OCI-LY7 (cell line): ENCODE results near the gene TMEM208. TPM values are rescaled to one million over a fixed set of nuclear protein-coding genes. Genes with fewer than 3 reads are reported as not detected.

Experiments
- BruUV-seq: library from RNA; stranded (reverse); fragments of 400-500 nt; replicated peaks from 2 replicates; lab custom pipeline; 2021; lab: Mats Ljungman, UMichigan
- CTCF ChIA-PET: fragments of 300-600 bp; sonication (Branson Sonifier 250); formaldehyde crosslinking; loops from one replicate; lab custom pipeline; 2022; ENCODE audit warnings: antibody characterized with exemption; ENCODE audit not compliant: unreplicated experiment; lab: Charles Lee
- POLR2A ChIA-PET: fragments of 300-600 bp; sonication (Branson Sonifier 250); formaldehyde crosslinking; loops from one replicate; lab custom pipeline; 2022; ENCODE audit warnings: antibody characterized with exemption; lab: Charles Lee
- DNase-seq: peaks from one replicate; pipeline ENCODE4 v3.0.0-alpha.2; 2015; ENCODE audit warnings: low spot score
- H2AFZ ChIP-seq: fragments of 200-600 bp; sonication (generic), shearing (Covaris generic); 2 replicates; pipeline ENCODE4 v1.6.1; 2014; ENCODE audit warnings: mild to moderate bottlenecking, antibody characterized with exemption, low read length, moderate library complexity
- H3K27ac ChIP-seq: fragments of 200-600 bp; sonication (generic); 2 replicates; pipeline ENCODE4 v1.5.1; 2014; ENCODE audit warnings: mixed run types, low read depth, mild to moderate bottlenecking, moderate library complexity, low read length, inconsistent platforms; ENCODE audit not compliant: poor library complexity, severe bottlenecking
- H3K36me3 ChIP-seq: fragments of 200-600 bp; sonication (generic); 2 replicates; pipeline ENCODE4 v1.6.1; 2014; ENCODE audit warnings: mild to moderate bottlenecking, antibody characterized with exemption, low read length, moderate library complexity, mixed read lengths; ENCODE audit not compliant: insufficient read depth
- H3K4me1 ChIP-seq: fragments of 200-600 bp; sonication (generic); 2 replicates; pipeline ENCODE4 v1.5.1; 2014; ENCODE audit warnings: mild to moderate bottlenecking, low read length; ENCODE audit not compliant: insufficient read depth, poor library complexity, severe bottlenecking
- H3K4me2 ChIP-seq: fragments of 200-600 bp; sonication (generic); 2 replicates; pipeline ENCODE4 v1.6.1; 2014; ENCODE audit warnings: mild to moderate bottlenecking, low read length
- H3K4me3 ChIP-seq: fragments of 200-600 bp; sonication (generic); 2 replicates; pipeline ENCODE4 v1.5.1; 2014; ENCODE audit warnings: mild to moderate bottlenecking, low read depth, low read length; ENCODE audit not compliant: poor library complexity, severe bottlenecking
- H3K79me2 ChIP-seq: fragments of 200-600 bp; sonication (generic); 2 replicates; pipeline ENCODE4 v1.6.1; 2016; ENCODE audit warnings: low read depth, mild to moderate bottlenecking, low read length, moderate library complexity, mixed read lengths; ENCODE audit not compliant: insufficient read depth
- H3K9me2 ChIP-seq: fragments of 200-600 bp; sonication (generic); 2 replicates; pipeline ENCODE4 v1.6.1; 2016; ENCODE audit warnings: mild to moderate bottlenecking, low read length, mixed read lengths; ENCODE audit not compliant: insufficient read depth
- H3K9me3 ChIP-seq: fragments of 200-600 bp; sonication (generic); 2 replicates; pipeline ENCODE4 v1.6.1; 2014; ENCODE audit warnings: mild to moderate bottlenecking, mixed run types, low read length, mixed read lengths
- H4K20me1 ChIP-seq: fragments of 200-600 bp; sonication (generic); 2 replicates; pipeline ENCODE4 v1.6.1; 2014; ENCODE audit warnings: mild to moderate bottlenecking, antibody characterized with exemption, low read length, moderate library complexity, mixed read lengths; ENCODE audit not compliant: insufficient read depth
- EZH2phosphoT487 ChIP-seq: fragments of 200-600 bp; sonication (generic); IDR thresholded peaks from 2 replicates; pipeline ENCODE4 v1.6.1; 2018; ENCODE audit warnings: low read depth, borderline replicate concordance, mild to moderate bottlenecking, mixed run types, antibody characterized with exemption, low read length, moderate library complexity, mixed read lengths
- intact Hi-C: fragments of 100-400 bp; cut with micrococcal nuclease; formaldehyde crosslinking; loops from one replicate; pipeline ENCODE4 v1.10.0; 2022; ENCODE audit not compliant: unreplicated experiment
- total RNA-seq, 2 experiments: library from RNA; depleted of rRNA in 1 of 2; stranded (reverse); fragments of >200 nt in 1 of 2; shearing (Covaris generic) in 1 of 2; gene quantifications; 2 replicates each; pipeline ENCODE4 v1.2.3, GENCODE V29; 2014 to 2022
- TF ChIP-seq, protein P1 (sequence below): fragments of 200-600 bp; sonication (generic); conservative IDR thresholded peaks from 2 replicates; pipeline ENCODE4 v1.5.1; 2014; ENCODE audit warnings: mild to moderate bottlenecking, antibody characterized with exemption, low read length, moderate library complexity, mixed read lengths

The TMEM208 gene
- total RNA-seq, 2 experiments from 2014 or later, result 19.9 to 26.4 TPM

DNA sequence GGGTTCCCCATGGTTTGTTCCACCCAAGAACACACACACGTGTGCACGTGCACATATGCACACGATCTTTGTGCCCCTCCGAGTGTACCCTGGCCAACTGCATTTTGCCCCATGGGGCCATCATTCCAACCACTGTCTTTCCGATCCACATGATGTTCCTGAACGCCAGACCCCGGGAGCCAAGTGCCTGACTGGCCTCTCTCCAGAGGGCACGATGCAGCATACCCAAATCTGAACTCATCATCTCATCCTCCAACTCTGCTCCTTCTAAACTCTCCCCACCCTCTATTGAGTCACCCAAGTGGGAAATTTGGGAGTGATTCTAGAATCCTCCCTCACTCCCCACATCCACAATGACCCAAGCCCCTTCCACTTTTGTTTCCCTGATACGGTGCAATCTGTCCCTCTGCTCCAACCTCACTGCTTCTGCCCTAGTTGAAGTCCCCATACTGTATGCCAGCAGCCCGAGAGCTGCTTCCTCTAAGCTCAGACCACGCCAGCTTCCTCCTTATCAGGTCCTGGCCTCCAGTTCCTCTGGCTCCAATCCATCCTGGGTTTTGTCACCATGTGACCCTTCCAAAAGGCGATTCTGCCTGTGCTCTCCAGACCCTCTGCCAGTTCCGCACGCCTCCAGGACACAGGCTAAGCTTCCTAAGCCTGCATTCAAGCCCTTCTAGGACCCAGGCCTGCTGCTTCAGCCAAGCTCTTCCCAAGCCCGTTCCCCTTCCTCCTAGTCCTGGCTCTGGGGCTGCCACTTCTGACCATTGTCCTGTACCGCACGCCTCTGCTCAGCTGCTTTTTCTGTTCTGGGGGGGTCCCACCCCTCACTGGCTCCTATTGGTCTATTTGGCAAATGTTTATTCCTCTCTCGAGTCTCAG is 10.1 kb upstream of the TMEM208 start:
- Histone ChIP-seq H3K9me3 (no peaks in the 10 kb centered on the region), H3K79me2 (no peaks in the 10 kb centered on the region), H4K20me1 (no peaks in the 10 kb centered on the region), H2AFZ (no peak overlapping the region), H3K4me3 (no peak overlapping the region), H3K4me2 (no peak overlapping the region), H3K9me2 (no peaks in the 10 kb centered on the region), H3K4me1 (no peaks in the 10 kb centered on the region), H3K27ac (no peak overlapping the region), H3K36me3 (no peaks in the 10 kb centered on the region)
- no peak for TF ChIP-seq EZH2phosphoT487
- TF ChIP-seq, protein P1, sequence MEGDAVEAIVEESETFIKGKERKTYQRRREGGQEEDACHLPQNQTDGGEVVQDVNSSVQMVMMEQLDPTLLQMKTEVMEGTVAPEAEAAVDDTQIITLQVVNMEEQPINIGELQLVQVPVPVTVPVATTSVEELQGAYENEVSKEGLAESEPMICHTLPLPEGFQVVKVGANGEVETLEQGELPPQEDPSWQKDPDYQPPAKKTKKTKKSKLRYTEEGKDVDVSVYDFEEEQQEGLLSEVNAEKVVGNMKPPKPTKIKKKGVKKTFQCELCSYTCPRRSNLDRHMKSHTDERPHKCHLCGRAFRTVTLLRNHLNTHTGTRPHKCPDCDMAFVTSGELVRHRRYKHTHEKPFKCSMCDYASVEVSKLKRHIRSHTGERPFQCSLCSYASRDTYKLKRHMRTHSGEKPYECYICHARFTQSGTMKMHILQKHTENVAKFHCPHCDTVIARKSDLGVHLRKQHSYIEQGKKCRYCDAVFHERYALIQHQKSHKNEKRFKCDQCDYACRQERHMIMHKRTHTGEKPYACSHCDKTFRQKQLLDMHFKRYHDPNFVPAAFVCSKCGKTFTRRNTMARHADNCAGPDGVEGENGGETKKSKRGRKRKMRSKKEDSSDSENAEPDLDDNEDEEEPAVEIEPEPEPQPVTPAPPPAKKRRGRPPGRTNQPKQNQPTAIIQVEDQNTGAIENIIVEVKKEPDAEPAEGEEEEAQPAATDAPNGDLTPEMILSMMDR, result no peak
- no peak for DNase-seq
- ChIA-PET POLR2A (interaction anchor here (0.5 to 1.5 kb wide), 3 partner anchors 10 to 81 kb away, joined by 3 to 5 read pairs (median 3); partner anchors contain the start of gene TMEM208), CTCF (no interaction called here)
- no TSS peak for BruUV-seq
- intact Hi-C loops, result no loop called here

DNA sequence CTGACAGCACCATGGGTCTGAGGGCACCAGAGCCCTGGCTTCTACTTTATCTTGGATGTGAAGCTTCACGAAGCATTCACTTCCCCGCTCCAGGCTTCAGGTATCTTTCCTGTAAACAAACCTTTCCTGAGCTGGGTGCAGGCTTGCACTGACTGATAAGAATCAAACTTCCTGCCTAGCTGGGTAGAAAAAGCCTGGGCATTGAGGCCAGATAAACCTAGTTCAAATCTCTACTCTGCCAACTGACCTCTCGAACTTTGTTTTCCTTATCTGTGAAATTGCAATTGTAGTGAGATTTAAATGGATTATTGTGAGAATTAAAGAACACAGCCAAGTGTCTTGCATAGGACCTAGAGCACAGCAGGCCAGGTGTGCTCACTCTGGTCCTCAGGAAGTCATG is 2.9 kb upstream of the TMEM208 start:
- H3K79me2 ChIP-seq, result peaks cover 13% of the 10 kb centered on the region
- H3K4me3 ChIP-seq, result no peak overlapping the region
- DNase-seq, result no peak
- H3K27ac ChIP-seq, result no peak overlapping the region
- no peaks in the 10 kb centered on the region for H3K9me3 ChIP-seq
- H3K36me3 ChIP-seq, result peaks cover 10% of the 10 kb centered on the region; the same call in 1 of the 2 replicates
- TF ChIP-seq, protein P1, result no peak
- TF ChIP-seq EZH2phosphoT487, result no peak
- no peaks in the 10 kb centered on the region for H4K20me1 ChIP-seq
- intact Hi-C loops, result no loop called here
- H2AFZ ChIP-seq, result no peak overlapping the region
- peaks cover 18% of the 10 kb centered on the region for H3K4me1 ChIP-seq
- no peaks in the 10 kb centered on the region for H3K9me2 ChIP-seq
- ChIA-PET CTCF (no interaction called here), POLR2A (no interaction called here)
- no peak overlapping the region for H3K4me2 ChIP-seq
- BruUV-seq, result no TSS peak
